HepG2 (cell line): Measurements from ENCODE around the gene AKAP6. TPM values are rescaled to one million over a fixed set of nuclear protein-coding genes. Genes with fewer than 3 reads are reported as not detected.

Experiments
- ATAC-seq: fragments of 200-7000 bp; cut with Tn5 transposase; 3 replicates; pipeline ENCODE4 v1.9.1; 2020; ENCODE audit warnings: mild to moderate bottlenecking, moderate library complexity
- BruUV-seq: library from RNA; stranded (reverse); fragments of 400-500 nt; replicated peaks from 2 replicates; lab custom pipeline; 2021; lab: Mats Ljungman, UMichigan
- CTCF ChIA-PET: fragments of 300-600 bp; formaldehyde crosslinking; extraction: SDS; loops from one replicate; lab custom pipeline; 2021; ENCODE audit warnings: low total read pairs, inconsistent platforms, low intra/inter-chr PET ratio; lab: Yijun Ruan, JAX
- POLR2A ChIA-PET: fragments of 350-600 bp; sonication (Branson Sonifier 250); formaldehyde crosslinking; loops from one replicate; lab custom pipeline; 2020; ENCODE audit warnings: antibody characterized with exemption, inconsistent platforms; lab: Yijun Ruan, JAX
- DNase-seq: peaks from one replicate; pipeline ENCODE4 v3.0.0-alpha.2; 2015; ENCODE audit warnings: low spot score
- FAIRE-seq: peaks from 3 replicates; lab custom pipeline; 2011; peaks lifted over from hg19 to GRCh38; lab: Jason Lieb, UNC
- H2AFZ ChIP-seq: one replicate; pipeline ENCODE4 v1.6.1; 2011; ENCODE audit warnings: low read length, inconsistent platforms
- H3K27ac ChIP-seq: fragments of 300-600 bp; 3 replicates; pipeline ENCODE4 v1.8.0; 2011; ENCODE audit warnings: mixed run types, mild to moderate bottlenecking, mixed read lengths, low read length, inconsistent platforms; ENCODE audit not compliant: insufficient read depth; ENCODE audit errors: extremely low read length
- H3K27me3 ChIP-seq, 2 experiments: fragments of 200-600 bp in 1 of 2; 2 replicates in 1 of 2; 3 replicates in 1 of 2; pipeline versions ENCODE4 v1.6.0 to v1.8.0; 2011; ENCODE audit warnings: low read length in 2 of 2, mild to moderate bottlenecking in 2 of 2, moderate library complexity in 2 of 2, inconsistent platforms in 1 of 2; ENCODE audit not compliant: insufficient read depth in 2 of 2, control insufficient read depth in 1 of 2
- H3K36me3 ChIP-seq, 2 experiments: fragments of 200-600 bp in 1 of 2; replicated peaks in 1 of 2; 2 replicates in 1 of 2; 3 replicates in 1 of 2; pipeline versions ENCODE4 v1.5.1 to v1.8.0; 2011; ENCODE audit warnings: low read length in 2 of 2, inconsistent platforms in 1 of 2; ENCODE audit not compliant: insufficient read depth in 2 of 2, control insufficient read depth in 1 of 2
- H3K4me1 ChIP-seq: 2 replicates; pipeline ENCODE4 v1.5.1; 2012; ENCODE audit warnings: low read length, inconsistent platforms; ENCODE audit not compliant: insufficient read depth
- H3K4me2 ChIP-seq: 2 replicates; pipeline ENCODE4 v1.6.0; 2011; ENCODE audit warnings: low read depth, low read length, inconsistent platforms
- H3K4me3 ChIP-seq, 3 experiments: fragments of 200-600 bp in 1 of 3; sonication (generic), shearing (Covaris generic) in 1 of 3; replicated peaks in 1 of 3; 2 replicates each; pipeline ENCODE4 v1.5.1; 2011 to 2016; ENCODE audit warnings: low read length in 3 of 3, inconsistent platforms in 2 of 3, low read depth in 2 of 3, mild to moderate bottlenecking in 2 of 3, control low read depth in 1 of 3, mixed read lengths in 1 of 3; ENCODE audit not compliant: insufficient read depth in 1 of 3
- H3K79me2 ChIP-seq: one replicate; pipeline ENCODE4 v1.6.1; 2011; ENCODE audit warnings: low read length, inconsistent platforms; ENCODE audit not compliant: insufficient read depth
- H3K9ac ChIP-seq: 2 replicates; pipeline ENCODE4 v1.6.0; 2011; ENCODE audit warnings: mild to moderate bottlenecking, low read depth, low read length, inconsistent platforms; ENCODE audit not compliant: insufficient read depth
- H3K9me3 ChIP-seq: 2 replicates; pipeline ENCODE4 v1.5.1; 2012; ENCODE audit warnings: mild to moderate bottlenecking, low read length
- H4K20me1 ChIP-seq: 2 replicates; pipeline ENCODE4 v1.6.0; 2011; ENCODE audit warnings: inconsistent platforms, mild to moderate bottlenecking, low read length, moderate library complexity; ENCODE audit not compliant: insufficient read depth
- CEBPB ChIP-seq: IDR thresholded peaks from 2 replicates; pipeline ENCODE4 v1.6.1; 2011; ENCODE audit warnings: low read depth, low read length, improper control_type of control experiment, borderline replicate concordance
- CREB1 ChIP-seq, 2 experiments: fragments of 450-650 bp in 1 of 2; IDR thresholded peaks; 2 replicates each; pipeline ENCODE4 v1.6.1; 2016 to 2017; ENCODE audit warnings: control low read depth in 1 of 2, mild to moderate bottlenecking in 1 of 2, missing compliant biosample characterization in 1 of 2, missing genetic modification characterization in 1 of 2
- E2F1 ChIP-seq: sonication (generic); formaldehyde crosslinking; IDR thresholded peaks from 2 replicates; pipeline ENCODE4 v1.5.0; 2020; ENCODE audit warnings: missing genetic modification reagents
- ESRRA ChIP-seq: sonication (generic); formaldehyde crosslinking; IDR thresholded peaks from 2 replicates; pipeline ENCODE4 v1.5.1; 2020; ENCODE audit warnings: mild to moderate bottlenecking, low read depth, missing genetic modification reagents
- FOSL2 ChIP-seq: sonication (generic); formaldehyde crosslinking; IDR thresholded peaks from 2 replicates; pipeline ENCODE4 v1.4.0; 2020; ENCODE audit warnings: missing genetic modification reagents
- HOXA3 ChIP-seq: sonication (generic); formaldehyde crosslinking; IDR thresholded peaks from 2 replicates; pipeline ENCODE4 v1.5.0; 2020; ENCODE audit warnings: missing genetic modification reagents
- NKX3-1 ChIP-seq: sonication (generic); formaldehyde crosslinking; IDR thresholded peaks from 2 replicates; pipeline ENCODE4 v1.5.0; 2020; ENCODE audit warnings: missing genetic modification reagents
- NR1H2 ChIP-seq: sonication (generic); formaldehyde crosslinking; IDR thresholded peaks from 2 replicates; pipeline ENCODE4 v1.8.1; 2022; ENCODE audit warnings: low read depth, missing genetic modification reagents, borderline replicate concordance
- NR2F6 ChIP-seq, 2 experiments: IDR thresholded peaks; 2 replicates each; pipeline ENCODE4 v1.6.1; 2016; ENCODE audit warnings: antibody characterized with exemption in 1 of 2, mild to moderate bottlenecking in 1 of 2
- ZNF121 ChIP-seq: sonication (generic); formaldehyde crosslinking; IDR thresholded peaks from 2 replicates; pipeline ENCODE4 v1.5.0; 2020; ENCODE audit warnings: mild to moderate bottlenecking, missing genetic modification reagents
- ZNF274 ChIP-seq: sonication (generic); formaldehyde crosslinking; IDR thresholded peaks from 2 replicates; pipeline ENCODE4 v1.5.1; 2020; ENCODE audit warnings: mild to moderate bottlenecking, missing genetic modification reagents
- ZNF510 ChIP-seq: sonication (generic); formaldehyde crosslinking; IDR thresholded peaks from 2 replicates; pipeline ENCODE4 v1.4.0; 2020; ENCODE audit warnings: low read depth, mild to moderate bottlenecking, missing genetic modification reagents
- ZNF607 ChIP-seq: sonication (generic); formaldehyde crosslinking; IDR thresholded peaks from 2 replicates; pipeline ENCODE4 v1.5.1; 2020; ENCODE audit warnings: missing genetic modification reagents, mild to moderate bottlenecking, borderline replicate concordance
- ZNF639 ChIP-seq: conservative IDR thresholded peaks from 2 replicates; pipeline ENCODE4 v1.6.1; 2018; ENCODE audit warnings: missing genetic modification reagents
- ZNF816 ChIP-seq: sonication (generic); formaldehyde crosslinking; IDR thresholded peaks from 2 replicates; pipeline ENCODE4 v1.8.0; 2022; ENCODE audit warnings: missing genetic modification reagents, mild to moderate bottlenecking, borderline replicate concordance
- WGBS: methylation state at CpG from one replicate; pipeline ENCODE4 v1.1.6; 2017; ENCODE audit warnings: low lambda C conversion rate; 5-methylcytosine and 5-hydroxymethylcytosine counted together
- in situ Hi-C: cut with HindIII; loops from 2 replicates; pipeline ENCODE4 v1.10.0; 2017; ENCODE audit warnings: low pct_unique_long_range_greater_than_20kb; ENCODE audit not compliant: extremely low pct_ligation_motif_present
- intact Hi-C: fragments of 100-400 bp; cut with micrococcal nuclease; formaldehyde crosslinking; loops from one replicate; pipeline ENCODE4 v1.10.0; 2022; ENCODE audit not compliant: unreplicated experiment
- polyA plus RNA-seq, 8 experiments: library from polyadenylated mRNA; depleted of rRNA in 3 of 8; stranded (reverse) in 7 of 8; unstranded in 1 of 8; fragments of >200 nt; fragmentation: Illumina TruSeq in 4 of 8; extraction: Trizol in 4 of 8; gene quantifications; 2 replicates each; pipeline versions ENCODE4 v1.2.1 to v1.2.3, GENCODE V29; 2011 to 2016; ENCODE audit warnings: low read depth in 4 of 8, missing spikeins in 1 of 8, mixed read lengths in 1 of 8; ENCODE audit not compliant: insufficient read depth in 1 of 8
- total RNA-seq, 5 experiments: library from RNA; depleted of rRNA; stranded (reverse); fragments of >200 nt; fragmentation: Illumina TruSeq; extraction: Trizol; gene quantifications; 2 replicates each; pipeline ENCODE4 v1.2.3, GENCODE V29; 2016; ENCODE audit warnings: low read depth in 1 of 5

The AKAP6 gene
- total and polyA plus RNA-seq, 2 of the 13 experiments (the other 11 are each of a cell fraction or from before 2014, with no cell fraction given) = 1.4 TPM

- no peak for FAIRE-seq
- Histone ChIP-seq H4K20me1 (no peaks in the 10 kb centered on the region), H3K9ac (no peak overlapping the region), H3K4me3 (no peak overlapping the region), H3K4me1 (no peaks in the 10 kb centered on the region), H3K27me3 (no peaks in the 10 kb centered on the region), H3K27ac (no peak overlapping the region), H3K36me3 (no peaks in the 10 kb centered on the region), H2AFZ (no peak overlapping the region), H3K9me3 (no peaks in the 10 kb centered on the region), H3K79me2 (no peaks in the 10 kb centered on the region), H3K4me2 (no peak overlapping the region)
- DNase-seq = no peak
- ATAC-seq = no peak
- in situ Hi-C loops (no loop called here), intact Hi-C loops (no loop called here)
- no TSS peak for BruUV-seq
- POLR2A ChIA-PET = no interaction called here
- WGBS = 4% methylated on average over 1 of the region's 1 CpG
- CTCF ChIA-PET = no interaction called here
- TF ChIP-seq HOXA3 (no peak), CEBPB (peak; percentile 60; the same call in 1 of the 2 replicates), ZNF121 (peak; percentile 67; the same call in 1 of the 2 replicates)
Observed at GRCh38 chr14:32337759-32338158, 8.7 kb downstream of the AKAP6 start.

GRCh38 chr14:32339188-32339587 lies 10.1 kb downstream of the AKAP6 start:
- H3K27ac ChIP-seq = no peak overlapping the region
- no TSS peak for BruUV-seq
- no peaks in the 10 kb centered on the region for H3K36me3 ChIP-seq
- ChIA-PET POLR2A (no interaction called here), CTCF (no interaction called here)
- H3K4me3 ChIP-seq = no peak overlapping the region
- H2AFZ ChIP-seq = no peak overlapping the region
- intact Hi-C loops = no loop called here
- TF ChIP-seq NR1H2 (CRISPR knock-in tag) (no peak), ZNF607 (CRISPR knock-in tag) (no peak), CREB1 (IDR thresholded peaks at IDR 0.05) (no peak), CREB1 (CRISPR knock-in tag; IDR thresholded peaks at IDR 0.05) (no peak), ZNF274 (CRISPR knock-in tag) (no peak), ESRRA (CRISPR knock-in tag) (no peak), NR2F6 (IDR thresholded peaks at IDR 0.05) (no peak), NR2F6 (CRISPR knock-in tag; IDR thresholded peaks at IDR 0.05) (no peak), ZNF639 (CRISPR knock-in tag) (no peak), FOSL2 (no peak), ZNF510 (CRISPR knock-in tag) (no peak), E2F1 (CRISPR knock-in tag) (no peak), ZNF816 (no peak), NKX3-1 (CRISPR knock-in tag) (no peak)
- H3K4me1 ChIP-seq = no peaks in the 10 kb centered on the region
- FAIRE-seq (no peak), ATAC-seq (no peak), DNase-seq (no peak)
- H3K27me3 ChIP-seq = no peaks in the 10 kb centered on the region
- 9% methylated on average over 1 of the region's 1 CpG for WGBS
- H3K79me2 ChIP-seq = no peaks in the 10 kb centered on the region
- no peaks in the 10 kb centered on the region for H3K9me3 ChIP-seq
- in situ Hi-C loops = no loop called here
- no peak overlapping the region for H3K4me2 ChIP-seq
- no peaks in the 10 kb centered on the region for H4K20me1 ChIP-seq
- no peak overlapping the region for H3K9ac ChIP-seq
